Choroid plexus epithelial cell (primary cell): ENCODE data around the gene FOXS1.

ENCODE experiments used
- DNase-seq: peaks from one replicate; pipeline ENCODE4 v3.0.0-alpha.2; 2010; ENCODE audit warnings: low read depth
- H3K4me3 ChIP-seq: 2 replicates; pipeline ENCODE4 v1.5.1; 2011; ENCODE audit warnings: low read depth, mild to moderate bottlenecking, control low read depth, low read length, moderate library complexity
- TF ChIP-seq, protein P1 (sequence below): conservative IDR thresholded peaks from 2 replicates; pipeline ENCODE4 v1.5.1; 2011; ENCODE audit warnings: low read depth, mild to moderate bottlenecking, control low read depth, inconsistent platforms, low read length, moderate library complexity

FOXS1 gene

DNA sequence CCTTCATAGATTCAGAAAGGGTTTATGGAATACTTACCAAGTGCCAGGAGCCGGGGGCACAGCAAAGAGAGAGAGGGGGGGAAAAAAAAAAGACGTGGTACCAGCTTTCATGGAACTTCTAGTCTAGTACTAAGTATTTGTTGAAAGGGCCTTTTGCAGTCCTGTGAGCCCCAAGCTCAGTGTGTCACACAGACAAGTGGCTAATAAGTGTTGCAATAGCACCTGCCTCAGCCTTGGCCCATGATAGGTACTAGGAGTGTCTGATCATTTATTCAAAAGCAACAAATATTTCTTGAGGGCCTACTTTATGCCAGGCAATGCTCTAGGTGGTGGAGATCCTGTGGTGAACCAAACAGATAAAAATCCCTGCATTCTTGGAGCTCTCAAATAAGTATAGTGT, 18.3 kb downstream of the FOXS1 start:
- no peak overlapping the region for H3K4me3 ChIP-seq
- no peak for DNase-seq
- TF ChIP-seq, protein P1, sequence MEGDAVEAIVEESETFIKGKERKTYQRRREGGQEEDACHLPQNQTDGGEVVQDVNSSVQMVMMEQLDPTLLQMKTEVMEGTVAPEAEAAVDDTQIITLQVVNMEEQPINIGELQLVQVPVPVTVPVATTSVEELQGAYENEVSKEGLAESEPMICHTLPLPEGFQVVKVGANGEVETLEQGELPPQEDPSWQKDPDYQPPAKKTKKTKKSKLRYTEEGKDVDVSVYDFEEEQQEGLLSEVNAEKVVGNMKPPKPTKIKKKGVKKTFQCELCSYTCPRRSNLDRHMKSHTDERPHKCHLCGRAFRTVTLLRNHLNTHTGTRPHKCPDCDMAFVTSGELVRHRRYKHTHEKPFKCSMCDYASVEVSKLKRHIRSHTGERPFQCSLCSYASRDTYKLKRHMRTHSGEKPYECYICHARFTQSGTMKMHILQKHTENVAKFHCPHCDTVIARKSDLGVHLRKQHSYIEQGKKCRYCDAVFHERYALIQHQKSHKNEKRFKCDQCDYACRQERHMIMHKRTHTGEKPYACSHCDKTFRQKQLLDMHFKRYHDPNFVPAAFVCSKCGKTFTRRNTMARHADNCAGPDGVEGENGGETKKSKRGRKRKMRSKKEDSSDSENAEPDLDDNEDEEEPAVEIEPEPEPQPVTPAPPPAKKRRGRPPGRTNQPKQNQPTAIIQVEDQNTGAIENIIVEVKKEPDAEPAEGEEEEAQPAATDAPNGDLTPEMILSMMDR, result no peak

DNA sequence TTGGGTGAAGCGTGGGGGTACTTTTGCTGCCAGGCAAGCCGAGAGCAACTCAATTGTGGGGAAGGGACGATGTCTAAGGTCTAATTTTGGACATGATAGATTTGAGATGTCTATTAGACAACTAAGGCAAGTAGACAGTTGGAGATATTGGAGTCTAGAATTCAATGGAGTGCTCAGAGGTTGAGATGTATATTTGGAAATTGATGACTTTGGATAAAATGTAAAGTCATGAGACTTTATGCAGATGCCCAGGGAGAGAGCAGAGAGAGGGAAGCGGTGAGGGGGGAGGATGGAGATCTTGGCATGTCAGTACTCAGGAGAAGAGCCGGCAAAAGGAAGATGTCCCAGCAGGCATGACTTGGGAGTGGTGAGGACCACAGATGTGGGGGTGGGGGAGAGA, 19.3 kb downstream of the FOXS1 start:
- DNase-seq, result no peak

DNA sequence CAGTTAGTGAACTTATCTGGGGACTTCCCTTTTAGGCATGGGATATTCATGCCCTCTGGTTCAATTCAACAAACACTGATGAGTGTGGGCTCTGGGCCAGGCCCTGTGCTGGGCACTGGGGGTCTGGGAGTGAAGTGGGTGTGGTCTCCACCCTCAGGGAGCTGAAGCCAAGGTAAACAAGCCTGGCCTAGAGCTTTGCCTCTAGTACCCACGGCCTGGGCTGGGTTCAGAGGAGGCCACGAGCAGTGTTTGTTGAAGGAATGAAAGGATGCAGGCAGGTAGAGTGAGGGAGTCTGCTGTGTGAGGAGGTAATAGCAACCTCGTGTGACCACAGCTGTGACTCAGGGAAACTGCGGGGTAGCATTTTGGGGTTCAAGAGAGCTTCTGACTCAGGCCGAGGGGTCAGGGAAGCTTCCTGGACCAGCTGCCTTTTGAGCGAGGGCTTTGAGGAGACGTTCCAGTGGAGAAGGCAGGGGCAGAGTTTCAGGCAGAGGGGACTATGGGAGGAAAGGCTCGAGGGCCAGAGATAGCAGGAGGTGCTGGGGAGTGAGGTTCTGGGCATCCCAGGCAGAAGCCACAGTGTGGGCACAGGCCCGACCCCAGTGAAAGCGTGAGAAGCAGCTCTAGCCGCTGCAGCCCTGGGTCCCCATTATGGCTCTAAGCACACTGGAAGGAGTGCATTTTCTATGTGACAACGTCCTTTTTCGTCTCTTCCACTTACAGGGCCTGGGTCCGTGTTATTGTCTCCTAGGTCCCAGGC, 20.7 kb downstream of the FOXS1 start:
- H3K4me3 ChIP-seq, result no peak overlapping the region
- DNase-seq, result no peak
- TF ChIP-seq, protein P1, result no peak

More for the DNA sequence above, 19.3 kb downstream of the FOXS1 start:
- TF ChIP-seq, protein P1, result no peak
- no peak overlapping the region for H3K4me3 ChIP-seq

DNA sequence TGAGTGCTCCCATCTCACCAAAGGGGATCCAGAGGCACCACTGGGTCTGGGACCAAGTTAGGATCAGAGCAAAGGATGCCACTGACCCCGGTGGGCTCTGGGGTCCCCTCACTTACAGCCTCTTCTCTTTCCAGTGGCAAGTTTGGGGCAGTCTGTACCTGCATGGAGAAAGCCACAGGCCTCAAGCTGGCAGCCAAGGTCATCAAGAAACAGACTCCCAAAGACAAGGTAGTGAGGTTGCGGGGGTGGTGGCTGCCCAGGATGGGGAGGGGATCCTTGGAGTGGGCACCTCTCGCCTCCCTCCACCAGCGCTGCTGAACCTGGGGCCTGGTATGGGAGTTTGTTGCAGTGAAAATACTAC, 21.3 kb downstream of the FOXS1 start:
- DNase-seq, result no peak
- no peak overlapping the region for H3K4me3 ChIP-seq
- TF ChIP-seq, protein P1, result no peak

DNA sequence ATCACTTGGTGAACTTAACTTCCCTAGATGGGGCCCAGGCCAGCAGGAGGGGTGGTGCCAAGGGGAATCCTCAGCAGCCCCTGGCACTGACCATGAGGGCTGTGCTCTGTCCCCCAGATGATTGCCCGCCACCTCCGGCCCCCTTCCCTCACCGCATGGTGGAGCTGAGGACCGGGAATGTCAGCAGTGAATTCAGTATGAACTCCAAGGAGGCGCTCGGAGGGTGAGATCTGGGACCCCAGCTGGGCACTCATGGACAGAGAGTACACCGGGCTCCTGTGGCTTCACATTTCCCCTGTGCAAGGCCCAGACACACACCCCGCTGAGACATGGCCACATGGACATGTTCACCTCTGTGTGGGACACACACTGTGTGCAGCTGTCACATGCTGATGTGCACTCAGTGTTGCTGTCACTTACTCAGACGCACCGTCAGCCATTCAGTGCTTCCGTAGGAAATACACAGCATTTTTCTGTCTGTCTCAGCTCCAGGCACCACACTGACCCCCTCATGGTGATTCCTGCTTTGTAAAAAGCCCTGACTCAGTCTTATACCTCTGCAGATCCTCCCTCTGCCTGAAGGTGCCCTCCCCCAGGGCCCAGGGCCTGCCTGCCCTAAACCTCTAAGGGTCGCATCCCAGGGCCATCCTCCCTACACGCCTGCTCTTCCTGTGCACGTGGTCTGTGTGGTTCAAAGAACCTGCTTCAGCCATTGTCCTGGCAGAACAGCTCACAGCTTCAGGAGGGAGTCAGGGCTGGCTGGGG, 21.9 kb downstream of the FOXS1 start:
- DNase-seq, result peak; percentile 54
- TF ChIP-seq, protein P1, result peak; percentile 23
- H3K4me3 ChIP-seq, result no peak overlapping the region

DNA sequence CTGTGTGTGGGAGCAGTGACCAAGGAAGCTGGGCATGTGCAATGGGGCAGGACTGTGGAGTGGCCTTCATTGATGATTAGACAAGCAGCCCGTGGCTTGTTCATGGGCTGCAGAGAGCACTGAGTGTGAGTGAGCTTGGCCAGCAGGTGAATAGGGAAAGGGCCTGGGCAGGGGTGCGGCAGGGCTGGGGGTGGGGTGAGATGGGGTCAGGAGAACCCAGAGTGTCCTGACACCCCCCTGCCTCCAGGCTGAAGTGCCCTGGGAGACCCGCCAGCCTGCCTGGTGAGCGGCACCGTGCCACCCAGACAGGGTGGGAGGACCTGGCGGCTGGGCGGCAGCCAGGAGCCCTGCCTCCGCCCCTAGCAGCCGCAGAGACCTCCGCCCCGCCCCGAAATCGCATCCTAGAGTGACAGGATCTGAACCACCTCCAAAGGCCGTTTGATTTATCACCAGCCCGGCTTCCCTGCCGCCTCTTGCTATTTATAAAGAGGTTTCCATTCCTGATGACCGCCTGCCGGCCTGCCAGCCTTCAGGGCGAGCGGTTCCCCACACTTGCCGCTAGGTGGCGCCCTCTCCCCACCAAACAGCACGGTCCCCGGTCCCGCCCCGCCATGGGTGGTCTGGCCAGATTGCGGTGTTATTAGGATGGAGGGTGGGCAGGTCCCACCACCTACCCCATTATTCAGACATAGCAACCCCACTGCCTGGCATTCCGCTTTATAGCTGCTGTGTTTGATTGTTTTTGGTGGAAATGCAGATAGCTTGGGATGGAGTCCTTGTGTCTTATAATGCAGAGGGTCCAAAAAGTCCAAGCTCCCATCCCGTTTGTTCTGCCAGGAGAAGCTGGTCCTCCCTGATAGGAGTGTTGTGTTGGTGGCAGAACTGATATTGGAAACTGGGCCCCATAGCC, 22.7 kb downstream of the FOXS1 start:
- TF ChIP-seq, protein P1, result peak; percentile 93
- no peak overlapping the region for H3K4me3 ChIP-seq

More for the DNA sequence above, 22.7 kb downstream of the FOXS1 start:
- peak; percentile 74 for DNase-seq
